Bone marrow (tissue), 2 donors: Measurements from ENCODE around the gene CDK6.
A peak's percentile ranks its signal among the peaks of the same experiment; 100 is the strongest.
"Not testable (repeated sequence)": the region's sequence is repeated elsewhere in the genome, so short reads cannot be mapped to it uniquely, and the experiment has no call there.

Source experiments
- DNase-seq, 2 donors: peaks; one replicate each; lab custom pipeline; 2025; lab: John Stamatoyannopoulos, UW

Gene CDK6

GRCh38 chr7:92761391-92762097, 74.8 kb downstream of the CDK6 start:
- DNase-seq: no peak

GRCh38 chr7:92758796-92759431, 77.5 kb downstream of the CDK6 start:
- DNase-seq: no peak

- DNase-seq: peak in 1 of 2 donors; percentile 82
Measured at GRCh38 chr7:92757311-92757910, 79.0 kb downstream of the CDK6 start.

- no peak for DNase-seq
Measured at GRCh38 chr7:92755680-92756079, 80.7 kb downstream of the CDK6 start.

- DNase-seq: peak in 1 of 2 donors; percentile 97
Measured at GRCh38 chr7:92754919-92755581, 81.3 kb downstream of the CDK6 start.

- DNase-seq: no peak
Measured at GRCh38 chr7:92753614-92754013, 82.8 kb downstream of the CDK6 start.

- peak in 1 of 2 donors; percentile 17 for DNase-seq
Measured at GRCh38 chr7:92751902-92752901, 84.2 kb downstream of the CDK6 start.

- no peak for DNase-seq
Measured at GRCh38 chr7:92750946-92751345, 85.4 kb downstream of the CDK6 start.

GRCh38 chr7:92750447-92750839, 85.9 kb downstream of the CDK6 start:
- DNase-seq: no peak

GRCh38 chr7:92749832-92750446, 86.4 kb downstream of the CDK6 start:
- no peak for DNase-seq

- DNase-seq: no peak
Measured at GRCh38 chr7:92749327-92749755, 87.0 kb downstream of the CDK6 start.

GRCh38 chr7:92748495-92748894, 87.9 kb downstream of the CDK6 start:
- no peak for DNase-seq

GRCh38 chr7:92747041-92747835, 89.1 kb downstream of the CDK6 start:
- DNase-seq: no peak

GRCh38 chr7:92745241-92745640, 91.1 kb downstream of the CDK6 start:
- DNase-seq: no peak

GRCh38 chr7:92744180-92744579, 92.2 kb downstream of the CDK6 start:
- not testable (repeated sequence) for DNase-seq

- no peak for DNase-seq
Measured at GRCh38 chr7:92742186-92742585, 94.2 kb downstream of the CDK6 start.

- DNase-seq: no peak
Measured at GRCh38 chr7:92740700-92741126, 95.7 kb downstream of the CDK6 start.

- DNase-seq: no peak
Measured at GRCh38 chr7:92740134-92740533, 96.2 kb downstream of the CDK6 start.

GRCh38 chr7:92739091-92739490, 97.3 kb downstream of the CDK6 start:
- no peak for DNase-seq

GRCh38 chr7:92737706-92738105, 98.7 kb downstream of the CDK6 start:
- DNase-seq: no peak
